GM21423 (cell line): ENCODE measurements around the gene NME9.
"Not testable (repeated sequence)": the region's sequence is repeated elsewhere in the genome, so short reads cannot be mapped to it uniquely, and the experiment has no call there.

Experiments
- ATAC-seq: cut with Tn5 transposase; IDR thresholded peaks from one replicate; pipeline ENCODE4 v1.9.1; 2021; ENCODE audit warnings: mild to moderate bottlenecking, moderate library complexity; ENCODE audit not compliant: unreplicated experiment

The NME9 gene

GRCh38 chr3:138329127-138329983 lies at the start of gene NME9:
Gene NME9 (minus strand): TSS chr3:138329851. CDS start chr3:138329335, 516 bp downstream.
- ATAC-seq = peak; percentile 69

GRCh38 chr3:138378990-138379389 lies 49.3 kb upstream of the NME9 start:
- ATAC-seq = no peak

GRCh38 chr3:138378331-138378730 lies 48.7 kb upstream of the NME9 start:
- ATAC-seq = no peak

DNA sequence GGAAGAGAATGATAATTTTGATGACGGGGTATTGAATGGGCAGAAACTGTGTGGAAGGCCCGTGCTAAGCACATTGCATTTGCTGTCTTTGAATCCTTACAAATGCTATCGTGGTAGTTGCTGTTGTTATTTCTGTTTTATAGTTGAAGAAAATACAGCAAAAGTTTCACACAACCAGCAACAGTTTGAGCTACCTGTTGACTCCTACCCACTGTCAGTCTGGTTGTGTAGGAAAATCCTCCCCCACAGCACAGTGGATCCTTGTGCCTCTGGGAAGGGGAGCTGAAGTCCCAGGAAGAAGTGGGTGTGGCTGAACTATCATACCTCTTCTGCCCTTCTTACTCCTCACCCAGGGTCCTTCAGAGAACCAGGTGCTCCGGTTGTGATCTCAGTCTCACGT lies 48.2 kb upstream of the NME9 start:
- ATAC-seq = no peak

DNA sequence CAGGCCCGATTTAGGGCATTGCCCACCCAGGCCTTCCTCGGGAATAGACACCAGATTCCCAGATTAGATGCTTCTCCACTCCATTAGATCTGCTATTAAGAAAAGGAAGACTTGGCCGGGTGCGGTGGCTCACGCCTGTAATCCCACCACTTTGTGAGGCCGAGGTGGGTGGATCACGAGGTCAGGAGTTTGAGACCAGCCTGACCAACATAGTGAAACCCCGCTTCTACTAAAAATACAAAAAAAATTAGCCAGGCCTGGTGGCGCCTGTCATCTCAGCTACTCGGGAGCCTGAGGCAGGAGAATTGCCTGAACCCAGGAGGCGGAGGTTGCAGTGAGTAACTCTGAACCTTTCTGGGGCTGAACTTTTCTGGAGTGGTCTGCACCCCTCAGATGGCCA lies 47.6 kb upstream of the NME9 start:
- not testable (repeated sequence) for ATAC-seq

- ATAC-seq = no peak
Measured at GRCh38 chr3:138376663-138377062, 47.0 kb upstream of the NME9 start.

GRCh38 chr3:138375447-138375846 lies 45.8 kb upstream of the NME9 start:
- no peak for ATAC-seq

GRCh38 chr3:138374573-138375134 lies 45.0 kb upstream of the NME9 start:
- no peak for ATAC-seq

GRCh38 chr3:138373736-138374094 lies 44.1 kb upstream of the NME9 start:
- no peak for ATAC-seq

DNA sequence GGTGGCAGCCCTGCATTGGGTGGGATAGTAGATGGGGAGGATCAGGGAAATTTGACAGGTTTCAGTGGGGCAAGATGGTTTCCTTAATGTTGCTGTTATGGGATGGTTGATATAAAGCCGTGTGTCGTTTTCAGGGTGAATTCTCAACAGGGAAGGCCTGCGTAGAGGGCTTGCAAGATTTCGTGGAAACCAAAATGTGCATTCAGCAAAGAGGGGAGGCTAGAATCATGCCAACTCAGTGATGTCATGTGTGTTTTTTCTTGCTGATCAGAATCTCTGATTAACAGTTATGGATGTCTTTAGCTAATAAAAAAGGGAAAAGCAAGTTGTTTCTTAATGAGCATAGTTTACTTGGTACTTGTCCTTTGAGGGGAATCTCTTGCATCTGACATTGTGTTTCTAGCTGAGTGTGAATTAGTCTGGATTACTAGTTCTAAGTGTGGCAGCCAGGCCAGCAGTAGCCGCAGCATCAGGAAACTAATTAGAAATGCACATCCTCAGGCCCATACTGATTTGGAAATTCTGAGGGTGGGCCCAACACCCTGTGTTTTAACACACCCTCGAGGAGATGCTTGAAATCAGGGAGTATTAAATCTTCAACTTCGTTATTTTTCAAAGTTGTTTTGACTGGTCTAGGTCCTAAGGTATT lies 43.6 kb upstream of the NME9 start:
- no peak for ATAC-seq

- peak; percentile 100 for ATAC-seq
Measured at GRCh38 chr3:138371070-138371965, 41.7 kb upstream of the NME9 start.

- no peak for ATAC-seq
Measured at GRCh38 chr3:138370321-138370720, 40.7 kb upstream of the NME9 start.

DNA sequence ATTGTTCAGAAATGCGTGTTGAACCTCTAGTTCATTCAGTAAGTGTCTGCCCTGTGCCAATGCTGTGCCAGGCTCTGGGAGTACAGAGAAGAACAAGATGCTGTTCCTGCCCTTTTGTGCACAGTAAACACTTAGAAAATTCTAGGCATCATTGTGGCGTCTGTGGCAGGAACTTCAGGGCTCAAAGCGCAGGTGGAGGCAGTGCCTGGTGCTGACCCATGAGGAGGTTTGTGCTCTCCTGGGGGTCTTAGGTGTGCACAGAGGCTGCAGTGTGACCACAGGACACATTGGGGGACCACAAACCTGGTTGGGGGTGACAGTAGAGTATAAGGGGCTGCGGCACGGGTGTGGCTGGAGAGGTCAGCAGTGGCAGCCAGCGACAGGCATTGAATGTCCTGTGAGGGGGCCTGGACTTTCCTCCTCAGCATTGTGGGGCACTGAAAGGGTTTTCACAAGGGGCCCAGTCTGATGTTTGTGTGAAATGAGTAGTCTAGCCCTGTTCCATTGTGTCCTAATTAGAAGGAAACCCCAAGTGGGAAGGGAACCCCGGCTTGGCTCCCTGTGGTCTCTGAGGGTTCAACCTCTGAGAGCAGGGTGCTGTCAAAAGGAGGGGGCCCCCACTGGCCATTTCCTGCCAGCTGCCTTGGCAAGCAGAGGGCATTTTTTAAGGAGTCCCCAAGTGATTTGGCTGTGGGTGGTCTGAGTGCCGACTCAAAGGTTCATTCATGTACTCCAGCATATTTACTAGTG lies 39.7 kb upstream of the NME9 start:
- no peak for ATAC-seq

GRCh38 chr3:138367911-138368310 lies 38.3 kb upstream of the NME9 start:
- no peak for ATAC-seq

GRCh38 chr3:138367326-138367850 lies 37.7 kb upstream of the NME9 start:
- ATAC-seq = no peak

DNA sequence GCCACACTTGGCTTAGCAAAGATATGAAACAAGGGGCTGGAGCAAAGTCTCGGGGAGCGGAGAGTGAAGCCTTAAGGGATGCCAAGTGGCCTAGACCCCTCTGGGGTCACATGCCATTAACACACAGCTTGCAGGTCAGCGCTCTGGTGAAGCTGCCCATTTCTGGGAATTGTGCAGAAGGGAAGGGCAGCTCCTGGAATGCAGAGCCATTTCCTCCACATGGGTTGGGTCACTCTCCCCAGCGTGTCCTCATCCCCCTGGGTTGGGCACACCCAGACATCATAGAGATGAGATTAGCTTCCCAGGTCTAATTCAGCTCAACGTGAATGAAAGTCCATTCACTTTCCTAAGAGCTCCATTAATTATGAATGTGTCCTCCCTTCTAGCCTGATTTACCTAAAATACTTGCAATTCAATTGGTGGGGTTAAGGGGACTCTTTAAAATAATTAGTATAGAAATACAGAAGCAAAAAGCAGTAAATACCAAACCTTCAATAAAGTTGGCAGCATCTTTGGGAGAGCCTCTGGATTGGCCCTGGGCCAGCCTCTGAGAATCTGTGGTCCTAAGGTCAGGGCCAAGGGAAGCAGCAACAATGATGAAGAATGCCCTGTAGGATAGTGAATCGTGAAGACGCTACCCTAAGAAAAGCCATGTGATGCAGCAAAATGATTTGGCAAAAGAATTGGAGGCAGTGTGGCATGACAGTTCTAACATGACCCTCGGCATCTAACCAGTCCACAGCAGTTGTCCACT lies 36.5 kb upstream of the NME9 start:
- ATAC-seq = no peak

- no peak for ATAC-seq
Measured at GRCh38 chr3:138365253-138365555, 35.6 kb upstream of the NME9 start.

DNA sequence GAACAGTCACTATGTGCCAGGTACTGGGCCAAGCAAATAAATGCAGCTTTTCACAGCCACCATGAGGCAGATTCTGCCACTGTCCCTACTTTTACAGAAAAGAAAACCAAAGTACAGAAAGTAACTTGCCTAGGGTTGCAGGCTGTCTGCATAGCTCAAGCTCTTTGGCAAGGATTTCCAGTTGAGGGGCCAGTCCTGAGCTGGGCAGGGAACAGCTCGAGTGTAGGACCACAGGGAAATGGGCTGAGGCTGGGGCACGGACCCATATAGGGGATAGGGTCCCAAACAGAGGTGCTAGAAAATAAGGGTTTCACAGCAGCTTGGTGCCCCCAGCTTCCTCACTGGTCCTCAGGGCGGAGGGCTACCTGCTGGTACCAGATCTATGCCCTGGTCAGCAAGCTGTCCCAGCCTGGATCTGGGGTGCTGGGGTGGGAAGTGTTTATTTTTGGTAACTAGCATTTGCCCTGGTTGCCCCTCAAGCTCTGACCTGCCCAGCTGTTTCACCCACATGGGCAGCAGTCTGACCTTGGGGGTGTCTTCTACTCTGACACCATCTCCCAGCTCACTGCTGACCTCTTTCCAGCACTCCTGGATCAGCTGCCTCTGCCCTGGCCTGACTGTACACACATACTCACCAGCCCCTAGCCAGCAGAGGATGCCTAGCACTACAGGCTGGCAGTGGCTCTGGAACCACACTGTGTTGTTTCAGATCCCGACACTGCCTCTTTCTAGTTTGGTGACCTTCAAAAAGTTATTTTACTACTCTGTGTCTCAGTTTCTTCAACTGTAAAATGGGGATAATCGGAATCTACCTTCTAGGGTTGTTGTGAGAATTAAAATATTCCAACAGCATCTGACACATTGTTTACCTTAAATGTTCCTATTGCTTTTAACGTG lies 35.0 kb upstream of the NME9 start:
- no peak for ATAC-seq

DNA sequence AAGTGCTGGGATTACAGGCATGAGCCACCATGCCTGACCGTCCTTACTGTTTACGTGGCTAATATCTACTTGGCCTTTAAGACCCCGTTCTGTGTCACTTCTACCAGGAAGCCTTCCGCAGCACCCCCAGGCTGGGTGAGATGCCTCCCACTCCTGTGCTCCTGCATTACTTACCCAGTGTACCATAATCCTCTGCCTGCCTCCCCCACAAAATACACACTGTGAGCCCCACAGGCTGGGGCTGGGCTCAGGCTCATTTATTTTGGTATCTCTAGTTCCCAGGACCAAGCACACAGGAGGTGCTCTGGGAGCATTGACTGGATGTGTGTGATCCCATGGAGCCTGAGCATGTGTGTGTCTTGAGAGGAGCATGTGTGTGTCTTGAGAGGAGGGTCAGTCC lies 33.7 kb upstream of the NME9 start:
- ATAC-seq = no peak
